Measurements from ENCODE around the gene ALLC.

DNA sequence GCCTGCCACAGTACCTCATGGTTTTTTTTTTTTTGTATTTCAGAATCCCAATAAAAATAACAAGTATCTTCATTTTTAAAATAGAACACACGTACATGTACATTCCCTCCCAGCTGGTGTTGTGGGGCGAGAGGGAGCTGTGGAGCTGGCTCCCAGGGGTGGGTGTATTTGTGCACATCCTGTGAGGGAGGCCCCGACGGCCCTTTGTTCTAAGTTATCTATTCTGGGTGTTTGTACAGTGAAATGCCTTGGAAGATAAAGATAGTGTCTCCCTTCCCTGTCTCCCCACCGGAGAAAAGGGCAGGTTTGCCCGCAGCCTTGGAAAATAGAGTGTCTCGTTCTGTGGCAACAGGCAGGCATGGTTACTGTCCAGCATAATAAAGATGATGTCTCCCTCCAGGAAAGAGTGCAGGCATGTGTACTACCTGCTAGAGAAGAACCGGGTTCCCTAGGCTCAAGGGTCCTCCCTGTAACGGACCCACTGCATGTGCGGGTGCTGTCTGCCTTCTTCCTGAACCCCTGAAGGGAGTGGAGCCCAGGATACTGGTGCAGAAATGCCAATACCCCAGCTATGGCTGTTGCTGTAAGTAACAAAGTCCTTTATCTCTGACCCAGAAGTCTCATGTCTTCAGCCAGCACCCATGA, 12.1 kb upstream of the ALLC start:
- TF ChIP-seq, protein P1, sequence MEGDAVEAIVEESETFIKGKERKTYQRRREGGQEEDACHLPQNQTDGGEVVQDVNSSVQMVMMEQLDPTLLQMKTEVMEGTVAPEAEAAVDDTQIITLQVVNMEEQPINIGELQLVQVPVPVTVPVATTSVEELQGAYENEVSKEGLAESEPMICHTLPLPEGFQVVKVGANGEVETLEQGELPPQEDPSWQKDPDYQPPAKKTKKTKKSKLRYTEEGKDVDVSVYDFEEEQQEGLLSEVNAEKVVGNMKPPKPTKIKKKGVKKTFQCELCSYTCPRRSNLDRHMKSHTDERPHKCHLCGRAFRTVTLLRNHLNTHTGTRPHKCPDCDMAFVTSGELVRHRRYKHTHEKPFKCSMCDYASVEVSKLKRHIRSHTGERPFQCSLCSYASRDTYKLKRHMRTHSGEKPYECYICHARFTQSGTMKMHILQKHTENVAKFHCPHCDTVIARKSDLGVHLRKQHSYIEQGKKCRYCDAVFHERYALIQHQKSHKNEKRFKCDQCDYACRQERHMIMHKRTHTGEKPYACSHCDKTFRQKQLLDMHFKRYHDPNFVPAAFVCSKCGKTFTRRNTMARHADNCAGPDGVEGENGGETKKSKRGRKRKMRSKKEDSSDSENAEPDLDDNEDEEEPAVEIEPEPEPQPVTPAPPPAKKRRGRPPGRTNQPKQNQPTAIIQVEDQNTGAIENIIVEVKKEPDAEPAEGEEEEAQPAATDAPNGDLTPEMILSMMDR (IDR thresholded peaks at IDR 0.05), result no peak
- TF ChIP-seq EP300 (IDR thresholded peaks at IDR 0.05), result no peak
- TF ChIP-seq POLR2A (IDR thresholded peaks at IDR 0.05), result no peak
